Chondrocyte (in vitro differentiated cells): ENCODE results near the gene SLC51B. TPM values are rescaled to one million over a fixed set of nuclear protein-coding genes. Genes with fewer than 3 reads are reported as not detected.

ENCODE experiments used
- DNase-seq: peaks from one replicate; pipeline ENCODE4 v3.0.0; 2021; ENCODE audit warnings: mixed read lengths, low spot score
- H3K27ac Mint-ChIP-seq: one replicate; pipeline ENCODE4 v1.8.0; 2021; ENCODE audit warnings: mild to moderate bottlenecking, moderate library complexity, mixed read lengths; ENCODE audit not compliant: unreplicated experiment
- H3K27me3 Mint-ChIP-seq: 2 replicates; pipeline ENCODE4 v1.8.0; 2021; ENCODE audit warnings: low read depth, mixed read lengths
- H3K36me3 Mint-ChIP-seq: 2 replicates; pipeline ENCODE4 v1.8.0; 2021; ENCODE audit warnings: low read depth, mixed read lengths
- H3K4me1 Mint-ChIP-seq: 2 replicates; pipeline ENCODE4 v1.8.0; 2021; ENCODE audit warnings: low read depth, mild to moderate bottlenecking, mixed read lengths
- H3K4me3 Mint-ChIP-seq: one replicate; pipeline ENCODE4 v1.8.0; 2021; ENCODE audit warnings: mild to moderate bottlenecking, moderate library complexity, mixed read lengths; ENCODE audit not compliant: unreplicated experiment
- H3K9me3 Mint-ChIP-seq: 2 replicates; pipeline ENCODE4 v1.8.0; 2021; ENCODE audit warnings: low read depth, mixed read lengths
- CTCF ChIP-seq: fragments of 200-600 bp; sonication (generic); IDR thresholded peaks from 2 replicates; pipeline ENCODE4 v1.5.0; 2021; ENCODE audit warnings: antibody characterized with exemption, mild to moderate bottlenecking, moderate library complexity
- total RNA-seq: library from RNA; stranded (reverse); gene quantifications from 3 replicates; pipeline ENCODE4 v1.2.1, GENCODE V29; 2021

Gene SLC51B
- total RNA-seq, 1 donor from 2014 or later: not detected

- H3K36me3 Mint-ChIP-seq: no peaks in the 10 kb centered on the region
- no peak overlapping the region for H3K4me3 Mint-ChIP-seq
These were observed 32.2 kb downstream of the SLC51B start for GRCh38 chr15:65077291-65077980.

GRCh38 chr15:65077981-65078352 lies 32.8 kb downstream of the SLC51B start:
- no peaks in the 10 kb centered on the region for H3K36me3 Mint-ChIP-seq
- H3K27ac Mint-ChIP-seq: no peak overlapping the region
- peak; percentile 74 for TF ChIP-seq CTCF
- peaks cover 25% of the 10 kb centered on the region for H3K4me1 Mint-ChIP-seq
- H3K27me3 Mint-ChIP-seq: peaks cover 13% of the 10 kb centered on the region
- no peak for DNase-seq
- H3K9me3 Mint-ChIP-seq: no peaks in the 10 kb centered on the region
- no peak overlapping the region for H3K4me3 Mint-ChIP-seq

More at GRCh38 chr15:65077291-65077980, 32.2 kb downstream of the SLC51B start:
- TF ChIP-seq CTCF: no peak
- Mint-ChIP-seq H3K9me3 (no peaks in the 10 kb centered on the region), H3K4me1 (peaks cover 21% of the 10 kb centered on the region), H3K27ac (no peak overlapping the region), H3K27me3 (peaks cover 13% of the 10 kb centered on the region)
- no peak for DNase-seq

- no peaks in the 10 kb centered on the region for H3K36me3 Mint-ChIP-seq
- DNase-seq: no peak
- no peak for TF ChIP-seq CTCF
- no peaks in the 10 kb centered on the region for H3K9me3 Mint-ChIP-seq
- no peak overlapping the region for H3K4me3 Mint-ChIP-seq
- peaks cover 17% of the 10 kb centered on the region for H3K27me3 Mint-ChIP-seq
- peaks cover 30% of the 10 kb centered on the region for H3K4me1 Mint-ChIP-seq
- no peak overlapping the region for H3K27ac Mint-ChIP-seq
These were observed 34.4 kb downstream of the SLC51B start for GRCh38 chr15:65079580-65079979.

- DNase-seq: no peak
- Mint-ChIP-seq H3K4me1 (peaks cover 32% of the 10 kb centered on the region), H3K27me3 (peaks cover 28% of the 10 kb centered on the region), H3K27ac (no peak overlapping the region), H3K4me3 (no peak overlapping the region), H3K36me3 (no peaks in the 10 kb centered on the region), H3K9me3 (no peaks in the 10 kb centered on the region)
- TF ChIP-seq CTCF: no peak
These were observed 36.1 kb downstream of the SLC51B start for GRCh38 chr15:65081270-65081669.

- Mint-ChIP-seq H3K9me3 (no peaks in the 10 kb centered on the region), H3K27me3 (peaks cover 28% of the 10 kb centered on the region), H3K4me1 (peaks cover 30% of the 10 kb centered on the region), H3K27ac (no peak overlapping the region), H3K4me3 (no peak overlapping the region), H3K36me3 (no peaks in the 10 kb centered on the region)
- no peak for DNase-seq
- TF ChIP-seq CTCF: no peak
These were observed 36.6 kb downstream of the SLC51B start for GRCh38 chr15:65081758-65082157.
